H9 (cell line): Measurements from ENCODE around the gene PRKAG1. TPM values are rescaled to one million over a fixed set of nuclear protein-coding genes. Genes with fewer than 3 reads are reported as not detected.
A peak's percentile ranks its signal among the peaks of the same experiment; 100 is the strongest.

ENCODE experiments used
- DNase-seq: peaks from one replicate; pipeline ENCODE4 v3.0.0-alpha.2; 2017
- H2AFZ ChIP-seq: one replicate; pipeline ENCODE4 v1.6.1; 2013; ENCODE audit warnings: mild to moderate bottlenecking, low read length, control low read depth, moderate library complexity
- H2AK5ac ChIP-seq: 2 replicates; pipeline ENCODE4 v1.6.1; 2013; ENCODE audit warnings: low read length, control low read depth, mixed read lengths; ENCODE audit not compliant: insufficient read length
- H2BK120ac ChIP-seq: one replicate; pipeline ENCODE4 v1.6.1; 2013; ENCODE audit warnings: low read depth, mild to moderate bottlenecking, low read length, control low read depth, inconsistent platforms; ENCODE audit not compliant: poor library complexity, severe bottlenecking
- H2BK12ac ChIP-seq: 2 replicates; pipeline ENCODE4 v1.6.1; 2013; ENCODE audit warnings: low read length, control low read depth, mixed read lengths, low read depth; ENCODE audit not compliant: insufficient read length
- H2BK15ac ChIP-seq: 2 replicates; pipeline ENCODE4 v1.6.1; 2013; ENCODE audit warnings: low read depth, low read length, control low read depth
- H2BK20ac ChIP-seq: one replicate; pipeline ENCODE4 v1.6.1; 2013; ENCODE audit warnings: low read depth, mild to moderate bottlenecking, low read length, control low read depth, inconsistent platforms; ENCODE audit not compliant: poor library complexity, severe bottlenecking
- H2BK5ac ChIP-seq: 2 replicates; pipeline ENCODE4 v1.6.1; 2013; ENCODE audit warnings: low read length, control low read depth, mixed read lengths; ENCODE audit not compliant: insufficient read length
- H3K14ac ChIP-seq: 2 replicates; pipeline ENCODE4 v1.6.1; 2013; ENCODE audit warnings: low read length, control low read depth; ENCODE audit not compliant: insufficient read depth
- H3K18ac ChIP-seq: 2 replicates; pipeline ENCODE4 v1.6.1; 2013; ENCODE audit warnings: low read depth, mild to moderate bottlenecking, mixed read lengths, low read length, control low read depth; ENCODE audit not compliant: insufficient read length
- H3K23ac ChIP-seq: 2 replicates; pipeline ENCODE4 v1.6.1; 2013; ENCODE audit warnings: low read length, control low read depth, mixed read lengths, low read depth; ENCODE audit not compliant: insufficient read length
- H3K23me2 ChIP-seq: 2 replicates; pipeline ENCODE4 v1.6.1; 2013; ENCODE audit warnings: low read depth, mild to moderate bottlenecking, mixed read lengths, low read length, control low read depth; ENCODE audit not compliant: insufficient read length, poor library complexity, severe bottlenecking
- H3K27ac ChIP-seq: 2 replicates; pipeline ENCODE4 v1.5.1; 2013; ENCODE audit warnings: low read length, control low read depth, mixed read lengths, low read depth; ENCODE audit not compliant: insufficient read length
- H3K27me3 ChIP-seq: 2 replicates; pipeline ENCODE4 v1.6.1; 2013; ENCODE audit warnings: low read length, control low read depth, inconsistent platforms; ENCODE audit not compliant: insufficient read depth
- H3K4ac ChIP-seq: 2 replicates; pipeline ENCODE4 v1.6.1; 2013; ENCODE audit warnings: low read depth, mild to moderate bottlenecking, control low read depth, inconsistent platforms, low read length, moderate library complexity
- H3K4me1 ChIP-seq: 2 replicates; pipeline ENCODE4 v1.6.1; 2013; ENCODE audit warnings: low read length, control low read depth, inconsistent platforms; ENCODE audit not compliant: insufficient read depth
- H3K4me2 ChIP-seq: 2 replicates; pipeline ENCODE4 v1.6.1; 2013; ENCODE audit warnings: low read length, control low read depth, mixed read lengths; ENCODE audit not compliant: insufficient read length, insufficient read depth
- H3K56ac ChIP-seq: 2 replicates; pipeline ENCODE4 v1.6.1; 2013; ENCODE audit warnings: low read depth, mild to moderate bottlenecking, mixed read lengths, low read length, control low read depth; ENCODE audit not compliant: insufficient read length
- H3K79me1 ChIP-seq: 2 replicates; pipeline ENCODE4 v1.6.1; 2013; ENCODE audit warnings: low read depth, mild to moderate bottlenecking, moderate library complexity, low read length, control low read depth, inconsistent platforms; ENCODE audit not compliant: insufficient read depth, poor library complexity, severe bottlenecking
- H3K79me2 ChIP-seq: 2 replicates; pipeline ENCODE4 v1.6.1; 2013; ENCODE audit warnings: low read length, control low read depth, inconsistent platforms; ENCODE audit not compliant: insufficient read depth
- H3K9ac ChIP-seq: 2 replicates; pipeline ENCODE4 v1.6.1; 2013; ENCODE audit warnings: low read length, control low read depth, mixed read lengths; ENCODE audit not compliant: insufficient read length; ENCODE audit errors: extremely low read depth
- H3K9me3 ChIP-seq: one replicate; pipeline ENCODE4 v1.6.1; 2013; ENCODE audit warnings: low read depth, low read length, inconsistent platforms; ENCODE audit not compliant: control insufficient read depth
- H3T11ph ChIP-seq: one replicate; pipeline ENCODE4 v1.6.1; 2013; ENCODE audit warnings: mild to moderate bottlenecking, low read length, control low read depth, inconsistent platforms
- H4K20me1 ChIP-seq: one replicate; pipeline ENCODE4 v1.6.1; 2013; ENCODE audit not compliant: control insufficient read depth, insufficient read length, insufficient read depth
- H4K5ac ChIP-seq: 2 replicates; pipeline ENCODE4 v1.6.1; 2013; ENCODE audit warnings: low read depth, mild to moderate bottlenecking, mixed read lengths, low read length, control low read depth; ENCODE audit not compliant: insufficient read length
- H4K8ac ChIP-seq: replicated peaks from 2 replicates; pipeline ENCODE4 v1.6.1; 2013; ENCODE audit warnings: low read length, control low read depth, mixed read lengths, low read depth; ENCODE audit not compliant: insufficient read length
- H4K91ac ChIP-seq: 2 replicates; pipeline ENCODE4 v1.6.1; 2013; ENCODE audit warnings: low read depth, mild to moderate bottlenecking, moderate library complexity, mixed read lengths, low read length, control low read depth; ENCODE audit not compliant: insufficient read length
- H3K27ac Mint-ChIP-seq, 3 experiments: 2 replicates in 2 of 3; 3 replicates in 1 of 3; pipeline ENCODE4 v1.8.0; 2020 to 2021; ENCODE audit warnings: mixed read lengths in 3 of 3, mild to moderate bottlenecking in 1 of 3, moderate library complexity in 1 of 3
- H3K27me3 Mint-ChIP-seq: 2 replicates; pipeline ENCODE4 v1.8.0; 2021; ENCODE audit warnings: low read depth, mild to moderate bottlenecking, moderate library complexity, mixed read lengths
- H3K36me3 Mint-ChIP-seq, 3 experiments: 2 replicates in 2 of 3; 3 replicates in 1 of 3; pipeline ENCODE4 v1.8.0; 2020 to 2021; ENCODE audit warnings: low read depth in 3 of 3, mixed read lengths in 3 of 3; ENCODE audit not compliant: insufficient read depth in 1 of 3
- H3K4me1 Mint-ChIP-seq, 2 experiments: 2 replicates each; pipeline ENCODE4 v1.8.0; 2020; ENCODE audit warnings: mixed read lengths in 2 of 2
- H3K4me3 Mint-ChIP-seq, 2 experiments: 2 replicates in 1 of 2; 3 replicates in 1 of 2; pipeline ENCODE4 v1.8.0; 2020 to 2021; ENCODE audit warnings: mild to moderate bottlenecking in 2 of 2, mixed read lengths in 2 of 2, moderate library complexity in 1 of 2
- H3K9me3 Mint-ChIP-seq, 2 experiments: 2 replicates in 1 of 2; 3 replicates in 1 of 2; pipeline ENCODE4 v1.8.0; 2020; ENCODE audit warnings: mild to moderate bottlenecking in 2 of 2, mixed read lengths in 2 of 2, moderate library complexity in 1 of 2
- WGBS: extraction: QIAGEN DNeasy Blood & Tissue Kit; methylation state at CpG from one replicate; pipeline ENCODE4 v1.1.7; 2013; ENCODE audit warnings: missing lambda C conversion rate, low lambda C conversion rate, mixed read lengths; ENCODE audit not compliant: insufficient read length; ENCODE audit errors: extremely low coverage; 5-methylcytosine and 5-hydroxymethylcytosine counted together
- total RNA-seq: library from RNA; stranded (reverse); gene quantifications from 2 replicates; pipeline ENCODE4 v1.2.1, GENCODE V29; 2021
- TF ChIP-seq, protein P1 (sequence below): fragments of 200-600 bp; sonication (generic); conservative IDR thresholded peaks from 3 replicates; pipeline ENCODE4 v1.8.0; 2021; ENCODE audit warnings: antibody characterized with exemption, mild to moderate bottlenecking

The PRKAG1 gene
- total RNA-seq, 1 experiment from 2014 or later, result 34.8 TPM

DNA sequence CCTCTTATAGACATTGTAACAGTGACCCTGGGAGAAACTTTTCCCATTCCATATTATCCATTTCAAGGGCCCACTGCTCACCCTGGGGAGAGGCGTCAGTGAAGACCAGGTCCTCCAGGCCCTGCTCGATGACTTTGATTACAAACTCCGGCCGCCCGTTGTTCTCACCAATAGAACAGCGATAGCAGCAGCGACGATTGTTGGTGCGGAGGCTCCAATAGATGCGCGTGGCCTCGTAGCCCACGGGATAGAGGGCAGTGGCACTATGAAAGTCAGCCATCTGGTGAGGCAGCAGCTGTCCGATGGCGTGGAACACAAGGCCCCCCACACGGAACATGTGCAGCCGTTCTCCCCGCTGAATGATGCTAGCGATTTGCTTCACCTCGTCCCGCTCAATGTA, 7.5 kb upstream of the PRKAG1 start:
- Histone ChIP-seq H2AK5ac (no peak overlapping the region), H3K4me1 (no peaks in the 10 kb centered on the region), H2BK15ac (no peak overlapping the region), H3T11ph (no peak overlapping the region), H3K56ac (no peak overlapping the region), H4K5ac (no peak overlapping the region), H3K27me3 (no peaks in the 10 kb centered on the region; the same call in 1 of the 2 replicates), H4K8ac (no peak overlapping the region), H3K27ac (no peak overlapping the region), H4K91ac (no peak overlapping the region), H3K4ac (no peak overlapping the region), H3K9ac (no peak overlapping the region), H2AFZ (no peak overlapping the region), H2BK120ac (no peak overlapping the region), H3K9me3 (no peaks in the 10 kb centered on the region), H3K23ac (no peak overlapping the region), H2BK12ac (no peak overlapping the region), H3K79me1 (no peaks in the 10 kb centered on the region), H3K4me2 (no peak overlapping the region), H3K23me2 (no peaks in the 10 kb centered on the region), H4K20me1 (no peaks in the 10 kb centered on the region), H2BK5ac (no peak overlapping the region), H3K18ac (no peak overlapping the region), H3K14ac (no peak overlapping the region), H2BK20ac (no peak overlapping the region), H3K79me2 (no peaks in the 10 kb centered on the region)
- no peak overlapping the region for H3K27ac Mint-ChIP-seq
- TF ChIP-seq, protein P1, sequence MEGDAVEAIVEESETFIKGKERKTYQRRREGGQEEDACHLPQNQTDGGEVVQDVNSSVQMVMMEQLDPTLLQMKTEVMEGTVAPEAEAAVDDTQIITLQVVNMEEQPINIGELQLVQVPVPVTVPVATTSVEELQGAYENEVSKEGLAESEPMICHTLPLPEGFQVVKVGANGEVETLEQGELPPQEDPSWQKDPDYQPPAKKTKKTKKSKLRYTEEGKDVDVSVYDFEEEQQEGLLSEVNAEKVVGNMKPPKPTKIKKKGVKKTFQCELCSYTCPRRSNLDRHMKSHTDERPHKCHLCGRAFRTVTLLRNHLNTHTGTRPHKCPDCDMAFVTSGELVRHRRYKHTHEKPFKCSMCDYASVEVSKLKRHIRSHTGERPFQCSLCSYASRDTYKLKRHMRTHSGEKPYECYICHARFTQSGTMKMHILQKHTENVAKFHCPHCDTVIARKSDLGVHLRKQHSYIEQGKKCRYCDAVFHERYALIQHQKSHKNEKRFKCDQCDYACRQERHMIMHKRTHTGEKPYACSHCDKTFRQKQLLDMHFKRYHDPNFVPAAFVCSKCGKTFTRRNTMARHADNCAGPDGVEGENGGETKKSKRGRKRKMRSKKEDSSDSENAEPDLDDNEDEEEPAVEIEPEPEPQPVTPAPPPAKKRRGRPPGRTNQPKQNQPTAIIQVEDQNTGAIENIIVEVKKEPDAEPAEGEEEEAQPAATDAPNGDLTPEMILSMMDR, result no peak
- WGBS, result no CpG with 5 or more reads among the region's 21 CpGs
- H3K9me3 Mint-ChIP-seq, result no peaks in the 10 kb centered on the region
- H3K4me3 Mint-ChIP-seq, result 0 out of 5 replicates have a peak overlapping the region, but pooled peaks of 1 of the 2 experiments have one; percentile 14
- H3K4me1 Mint-ChIP-seq, result no peaks in the 10 kb centered on the region
- no peak for DNase-seq
- H3K27me3 Mint-ChIP-seq, result no peaks in the 10 kb centered on the region; the same call in 1 of the 2 replicates
- peaks cover 48 to 95% (median 90%) of the 10 kb centered on the region in 3 experiments for H3K36me3 Mint-ChIP-seq
